ENCODE data around the gene IL17C.

DNA sequence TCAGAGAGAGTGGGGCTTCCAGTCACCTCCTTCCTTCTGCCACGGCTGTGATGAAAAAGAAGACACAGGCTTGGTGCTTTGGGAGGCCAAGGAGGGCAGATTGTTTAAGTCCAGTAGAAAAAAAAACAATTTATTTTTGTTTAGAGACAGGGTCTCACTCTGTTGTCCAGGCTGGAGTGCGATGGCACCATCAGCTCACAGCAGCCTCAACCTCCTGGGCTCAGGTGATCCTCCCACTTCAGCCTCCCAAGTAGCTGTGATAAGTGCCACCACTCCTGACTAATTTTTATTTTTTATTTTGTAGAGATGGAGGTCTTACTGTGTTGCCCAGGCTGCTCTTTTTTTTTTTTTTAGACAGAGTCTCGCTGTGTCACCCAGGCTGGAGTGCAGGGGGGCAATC, 27.2 kb downstream of the IL17C start:
- TF ChIP-seq CTCF (conservative IDR thresholded peaks at IDR 0.05; ENCODE audit: low read depth, low read length) (no peak), EZH2 (IDR thresholded peaks at IDR 0.05; ENCODE audit: low read length, unreplicated experiment) (no peak)
